GM23248 (cell line): ENCODE results near the gene SNUPN.

Source experiments
- EZH2 ChIP-seq: fragments of 200-600 bp; sonication (generic); IDR thresholded peaks from 2 replicates; pipeline ENCODE4 v1.6.1; 2018; ENCODE audit warnings: antibody characterized with exemption, mild to moderate bottlenecking; ENCODE audit not compliant: insufficient read depth, poor library complexity, severe bottlenecking
- EZH2phosphoT487 ChIP-seq: fragments of 200-600 bp; sonication (generic); IDR thresholded peaks from 2 replicates; pipeline ENCODE4 v1.6.1; 2018; ENCODE audit warnings: antibody characterized with exemption, moderate library complexity, mild to moderate bottlenecking, low read depth; ENCODE audit not compliant: insufficient read depth

- TF ChIP-seq EZH2phosphoT487 (no peak), EZH2 (no peak)
Observed at GRCh38 chr15:75656331-75656730, 30.8 kb upstream of the SNUPN start.
